Esophagus squamous epithelium (tissue), 4 donors: ENCODE measurements around the gene MSANTD1.

Experiments
- POLR2A ChIP-seq, 4 donors: fragments of 450-650 bp; IDR thresholded peaks; one replicate each; pipeline ENCODE4 v1.6.1; 2017; ENCODE audit warnings: antibody characterized with exemption in 4 of 4, mild to moderate bottlenecking in 4 of 4, moderate library complexity in 3 of 4
- TF ChIP-seq, protein P1 (sequence below), 6 experiments: fragments of 450-650 bp in 4 of 6; fragments of 200-600 bp in 2 of 6; sonication (generic) in 2 of 6; IDR thresholded peaks; one replicate each; pipeline ENCODE4 v1.5.1; 2016 to 2019; ENCODE audit warnings: antibody characterized with exemption in 6 of 6, mild to moderate bottlenecking in 4 of 6, moderate library complexity in 4 of 6

DNA sequence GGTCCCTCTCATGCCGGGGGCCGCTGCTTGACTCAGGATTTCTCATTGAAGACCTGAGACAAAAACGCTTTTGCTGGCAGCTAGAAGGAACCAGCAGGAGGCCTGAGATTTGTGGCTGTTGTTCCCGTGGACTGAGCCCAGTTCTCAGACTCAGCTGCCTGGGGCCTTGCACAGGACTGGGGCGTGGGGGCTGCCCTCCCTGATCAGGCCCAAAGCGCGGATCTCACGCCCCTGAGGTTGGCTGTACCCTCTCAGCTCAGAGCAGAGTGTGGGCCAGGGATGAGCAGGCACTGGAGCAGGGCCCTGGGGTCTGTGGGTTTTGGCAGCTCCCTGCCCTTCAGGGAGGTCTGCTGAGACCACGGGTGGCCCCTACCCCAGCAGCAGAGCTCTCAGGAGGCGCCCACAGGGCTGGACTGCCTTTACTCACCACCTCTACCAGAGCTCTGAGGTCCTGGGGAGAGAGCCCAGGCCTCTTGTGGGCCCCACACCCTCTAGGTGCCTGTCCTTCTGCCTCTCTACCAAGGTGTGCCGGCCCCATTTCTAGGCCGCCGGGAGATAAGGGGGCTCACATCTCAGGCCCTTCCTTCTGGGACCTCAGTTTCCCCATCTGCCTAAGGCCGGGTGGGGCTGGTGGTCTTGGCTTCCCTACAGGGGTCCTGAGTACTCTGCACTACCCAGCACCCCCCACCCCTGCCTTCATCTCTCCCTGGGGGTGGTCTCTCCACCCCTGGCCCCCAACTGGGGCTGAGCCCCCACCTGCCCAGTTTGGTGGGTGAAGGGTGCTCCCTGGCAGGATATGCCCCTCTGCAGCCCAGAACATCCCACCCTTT, 5.6 kb downstream of the MSANTD1 start:
- TF ChIP-seq POLR2A (IDR thresholded peaks at IDR 0.05) = no peak
- TF ChIP-seq, protein P1, sequence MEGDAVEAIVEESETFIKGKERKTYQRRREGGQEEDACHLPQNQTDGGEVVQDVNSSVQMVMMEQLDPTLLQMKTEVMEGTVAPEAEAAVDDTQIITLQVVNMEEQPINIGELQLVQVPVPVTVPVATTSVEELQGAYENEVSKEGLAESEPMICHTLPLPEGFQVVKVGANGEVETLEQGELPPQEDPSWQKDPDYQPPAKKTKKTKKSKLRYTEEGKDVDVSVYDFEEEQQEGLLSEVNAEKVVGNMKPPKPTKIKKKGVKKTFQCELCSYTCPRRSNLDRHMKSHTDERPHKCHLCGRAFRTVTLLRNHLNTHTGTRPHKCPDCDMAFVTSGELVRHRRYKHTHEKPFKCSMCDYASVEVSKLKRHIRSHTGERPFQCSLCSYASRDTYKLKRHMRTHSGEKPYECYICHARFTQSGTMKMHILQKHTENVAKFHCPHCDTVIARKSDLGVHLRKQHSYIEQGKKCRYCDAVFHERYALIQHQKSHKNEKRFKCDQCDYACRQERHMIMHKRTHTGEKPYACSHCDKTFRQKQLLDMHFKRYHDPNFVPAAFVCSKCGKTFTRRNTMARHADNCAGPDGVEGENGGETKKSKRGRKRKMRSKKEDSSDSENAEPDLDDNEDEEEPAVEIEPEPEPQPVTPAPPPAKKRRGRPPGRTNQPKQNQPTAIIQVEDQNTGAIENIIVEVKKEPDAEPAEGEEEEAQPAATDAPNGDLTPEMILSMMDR (IDR thresholded peaks at IDR 0.05) = no peak
